ENCODE results near the gene DCC.

DCC gene

DNA sequence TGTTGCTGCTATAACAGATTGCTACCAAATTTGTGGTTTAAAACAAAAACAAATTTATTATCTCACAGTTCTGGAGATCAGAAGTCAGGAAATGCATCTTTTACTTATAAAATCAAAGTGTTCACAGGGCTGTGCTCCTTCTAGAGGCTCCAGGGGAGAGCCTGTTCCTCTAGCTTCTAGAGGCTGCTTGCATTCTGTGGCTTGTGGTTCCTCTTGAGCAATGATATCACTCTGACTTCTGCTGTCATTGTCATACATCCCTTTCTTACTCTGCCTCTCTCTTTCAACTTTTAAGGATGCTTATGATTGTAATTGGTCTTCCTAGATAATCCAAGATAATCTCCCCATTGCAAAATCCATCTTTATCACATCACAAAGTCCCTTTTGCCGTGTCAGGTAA is 6.1 kb upstream of the DCC start:
- Histone ChIP-seq H4K20me1 (ENCODE audit: insufficient read depth, low read length) (no peaks in the 10 kb centered on the region), H3K9ac (ENCODE audit: low read length) (no peak overlapping the region), H3F3A (ENCODE audit: insufficient read depth, low read length) (no peaks in the 10 kb centered on the region), H3K36me3 (replicated peaks; ENCODE audit: insufficient read depth, low read length) (no peaks in the 10 kb centered on the region), H3K27me3 (replicated peaks; ENCODE audit: insufficient read depth, low read length) (no peaks in the 10 kb centered on the region), H3K4me3 (ENCODE audit: low read length) (no peak overlapping the region), H3K9me3 (replicated peaks; ENCODE audit: insufficient read depth, low read length) (no peaks in the 10 kb centered on the region), H3K79me2 (ENCODE audit: low read length) (no peaks in the 10 kb centered on the region), H3K4me2 (ENCODE audit: low read depth, low read length) (no peak overlapping the region), H3K27ac (ENCODE audit: low read length) (no peak overlapping the region), H2AFZ (ENCODE audit: low read length) (no peak overlapping the region), H3K9me2 (replicated peaks; ENCODE audit: insufficient read depth, low read length) (no peaks in the 10 kb centered on the region), H3K4me1 (ENCODE audit: low read length) (no peaks in the 10 kb centered on the region)
- peak; percentile 9 for DNase-seq
- TF ChIP-seq EZH2 (optimal IDR thresholded peaks at IDR 0.05; ENCODE audit: low read depth, low read length) (no peak), EZH2phosphoT487 (IDR thresholded peaks at IDR 0.05; ENCODE audit: low read length) (no peak)
- TF ChIP-seq, protein P1, sequence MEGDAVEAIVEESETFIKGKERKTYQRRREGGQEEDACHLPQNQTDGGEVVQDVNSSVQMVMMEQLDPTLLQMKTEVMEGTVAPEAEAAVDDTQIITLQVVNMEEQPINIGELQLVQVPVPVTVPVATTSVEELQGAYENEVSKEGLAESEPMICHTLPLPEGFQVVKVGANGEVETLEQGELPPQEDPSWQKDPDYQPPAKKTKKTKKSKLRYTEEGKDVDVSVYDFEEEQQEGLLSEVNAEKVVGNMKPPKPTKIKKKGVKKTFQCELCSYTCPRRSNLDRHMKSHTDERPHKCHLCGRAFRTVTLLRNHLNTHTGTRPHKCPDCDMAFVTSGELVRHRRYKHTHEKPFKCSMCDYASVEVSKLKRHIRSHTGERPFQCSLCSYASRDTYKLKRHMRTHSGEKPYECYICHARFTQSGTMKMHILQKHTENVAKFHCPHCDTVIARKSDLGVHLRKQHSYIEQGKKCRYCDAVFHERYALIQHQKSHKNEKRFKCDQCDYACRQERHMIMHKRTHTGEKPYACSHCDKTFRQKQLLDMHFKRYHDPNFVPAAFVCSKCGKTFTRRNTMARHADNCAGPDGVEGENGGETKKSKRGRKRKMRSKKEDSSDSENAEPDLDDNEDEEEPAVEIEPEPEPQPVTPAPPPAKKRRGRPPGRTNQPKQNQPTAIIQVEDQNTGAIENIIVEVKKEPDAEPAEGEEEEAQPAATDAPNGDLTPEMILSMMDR (IDR thresholded peaks at IDR 0.05; ENCODE audit: low read length): no peak

DNA sequence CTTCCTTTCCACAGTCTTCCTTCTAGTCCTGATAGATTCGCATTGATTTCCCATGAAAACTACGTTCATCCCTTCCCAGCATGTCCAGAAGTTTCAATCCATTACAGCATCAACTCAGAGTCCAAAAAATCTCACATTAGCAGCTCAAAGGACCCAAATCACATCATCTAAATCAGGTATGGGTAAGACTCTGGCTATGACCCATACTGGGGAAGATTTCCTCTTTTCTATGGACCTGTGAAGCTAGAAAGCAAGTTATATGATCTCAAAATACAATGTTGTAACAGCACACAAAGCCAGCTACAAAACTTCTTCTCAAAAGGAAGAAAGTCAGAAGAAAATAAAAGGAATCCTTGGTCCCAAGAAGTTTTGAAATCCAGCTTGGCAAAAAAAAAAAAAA is 5.7 kb upstream of the DCC start:
- Histone ChIP-seq H3K4me2 (ENCODE audit: low read depth, low read length) (no peak overlapping the region), H3K9ac (ENCODE audit: low read length) (no peak overlapping the region)

DNA sequence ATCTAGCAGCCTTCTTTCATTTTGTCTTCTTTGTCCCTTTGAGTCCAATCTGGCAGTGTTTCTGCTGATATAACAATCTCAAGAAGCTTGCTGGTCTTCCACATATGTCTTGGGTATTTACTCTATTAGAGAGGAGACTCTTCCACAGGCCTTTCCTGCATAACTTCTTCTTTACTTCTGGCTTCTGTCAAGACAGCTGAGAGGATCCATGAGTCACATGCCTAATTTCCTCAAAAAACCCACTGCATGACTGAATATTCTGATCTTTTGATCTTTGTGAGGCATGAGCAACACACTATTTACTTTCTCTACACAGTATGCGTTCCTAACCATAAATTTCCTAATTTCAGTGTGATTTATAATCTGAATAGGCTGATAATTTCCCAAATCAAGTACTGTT is 5.1 kb upstream of the DCC start:
- no peaks in the 10 kb centered on the region for H4K20me1 ChIP-seq (ENCODE audit: insufficient read depth, low read length)
- H3K36me3 ChIP-seq (replicated peaks; ENCODE audit: insufficient read depth, low read length): no peaks in the 10 kb centered on the region
- H3K9ac ChIP-seq (ENCODE audit: low read length): no peak overlapping the region
- H3K4me3 ChIP-seq (ENCODE audit: low read length): no peak overlapping the region
- no peaks in the 10 kb centered on the region for H3K27me3 ChIP-seq (replicated peaks; ENCODE audit: insufficient read depth, low read length)
- no peaks in the 10 kb centered on the region for H3K9me2 ChIP-seq (replicated peaks; ENCODE audit: insufficient read depth, low read length)
- no peak overlapping the region for H3K4me2 ChIP-seq (ENCODE audit: low read depth, low read length)
- no peak overlapping the region for H2AFZ ChIP-seq (ENCODE audit: low read length)
- H3F3A ChIP-seq (ENCODE audit: insufficient read depth, low read length): no peaks in the 10 kb centered on the region
- no peak overlapping the region for H3K27ac ChIP-seq (ENCODE audit: low read length)
- DNase-seq: no peak
- TF ChIP-seq, protein P1 (IDR thresholded peaks at IDR 0.05; ENCODE audit: low read length): no peak
- no peak for TF ChIP-seq EZH2 (optimal IDR thresholded peaks at IDR 0.05; ENCODE audit: low read depth, low read length)
- no peak for TF ChIP-seq EZH2phosphoT487 (IDR thresholded peaks at IDR 0.05; ENCODE audit: low read length)
- H3K79me2 ChIP-seq (ENCODE audit: low read length): no peaks in the 10 kb centered on the region
- H3K9me3 ChIP-seq (replicated peaks; ENCODE audit: insufficient read depth, low read length): no peaks in the 10 kb centered on the region
- no peaks in the 10 kb centered on the region for H3K4me1 ChIP-seq (ENCODE audit: low read length)

More for the DNA sequence above, 5.7 kb upstream of the DCC start:
- H3K4me1 ChIP-seq (ENCODE audit: low read length): no peaks in the 10 kb centered on the region
- H2AFZ ChIP-seq (ENCODE audit: low read length): no peak overlapping the region
- H4K20me1 ChIP-seq (ENCODE audit: insufficient read depth, low read length): no peaks in the 10 kb centered on the region
- H3K4me3 ChIP-seq (ENCODE audit: low read length): no peak overlapping the region
- H3K36me3 ChIP-seq (replicated peaks; ENCODE audit: insufficient read depth, low read length): no peaks in the 10 kb centered on the region
- no peaks in the 10 kb centered on the region for H3F3A ChIP-seq (ENCODE audit: insufficient read depth, low read length)
- no peaks in the 10 kb centered on the region for H3K9me2 ChIP-seq (replicated peaks; ENCODE audit: insufficient read depth, low read length)
- no peaks in the 10 kb centered on the region for H3K79me2 ChIP-seq (ENCODE audit: low read length)
- H3K27me3 ChIP-seq (replicated peaks; ENCODE audit: insufficient read depth, low read length): no peaks in the 10 kb centered on the region
- no peak for DNase-seq
- no peak overlapping the region for H3K27ac ChIP-seq (ENCODE audit: low read length)
- TF ChIP-seq, protein P1 (IDR thresholded peaks at IDR 0.05; ENCODE audit: low read length): no peak
- H3K9me3 ChIP-seq (replicated peaks; ENCODE audit: insufficient read depth, low read length): no peaks in the 10 kb centered on the region

All from MM.1S (cell line).